Small intestine (tissue), 7 donors: ENCODE results near the gene NDC1. TPM values are rescaled to one million over a fixed set of nuclear protein-coding genes. Genes with fewer than 3 reads are reported as not detected.

Experiments
- DNase-seq, 2 donors: peaks; one replicate each; pipeline versions ENCODE4 v3.0.0 to v3.0.0-alpha.2; 2013
- FAIRE-seq: peaks from 2 replicates; lab custom pipeline; 2012; peaks lifted over from hg19 to GRCh38; lab: Jason Lieb, UNC
- H3K27ac ChIP-seq, 3 donors: one replicate each; pipeline ENCODE4 v1.5.1; 2013; ENCODE audit warnings: low read length in 2 of 3, mild to moderate bottlenecking in 2 of 3, control low read depth in 1 of 3, inconsistent platforms in 1 of 3, low read depth in 1 of 3, moderate library complexity in 1 of 3
- H3K27me3 ChIP-seq, 3 donors: one replicate each; pipeline ENCODE4 v1.6.1; 2013; ENCODE audit warnings: low read length in 3 of 3, inconsistent platforms in 1 of 3; ENCODE audit not compliant: control insufficient read depth in 3 of 3, insufficient read depth in 3 of 3
- H3K36me3 ChIP-seq, 3 donors: one replicate each; pipeline ENCODE4 v1.6.1; 2013; ENCODE audit warnings: low read length in 3 of 3, inconsistent platforms in 1 of 3, low read depth in 1 of 3, mild to moderate bottlenecking in 1 of 3, moderate library complexity in 1 of 3; ENCODE audit not compliant: control insufficient read depth in 3 of 3, insufficient read depth in 2 of 3
- H3K4me1 ChIP-seq, 3 donors: one replicate each; pipeline ENCODE4 v1.6.1; 2013; ENCODE audit warnings: low read length in 2 of 3, inconsistent platforms in 1 of 3, low read depth in 1 of 3, mild to moderate bottlenecking in 1 of 3, moderate library complexity in 1 of 3; ENCODE audit not compliant: control insufficient read depth in 3 of 3, insufficient read depth in 2 of 3
- H3K4me3 ChIP-seq, 3 donors: one replicate each; pipeline ENCODE4 v1.5.1; 2013; ENCODE audit warnings: low read length in 3 of 3, control low read depth in 1 of 3, inconsistent platforms in 1 of 3, low read depth in 1 of 3, mild to moderate bottlenecking in 1 of 3, moderate library complexity in 1 of 3
- H3K9me3 ChIP-seq, 2 donors: one replicate each; pipeline ENCODE4 v1.6.1; 2013; ENCODE audit warnings: low read depth in 1 of 2, low read length in 1 of 2; ENCODE audit not compliant: control insufficient read depth in 2 of 2, insufficient read depth in 1 of 2
- WGBS, 3 donors: extraction: QIAGEN DNeasy Blood & Tissue Kit; methylation state at CpG; one replicate each; pipeline ENCODE4 v1.1.7; 2013; 5-methylcytosine and 5-hydroxymethylcytosine counted together
- polyA plus RNA-seq, 4 donors: library from polyadenylated mRNA; stranded (reverse) in 3 of 4; unstranded in 1 of 4; fragments of 200-250 nt in 3 of 4; fragments of 120-200 nt in 1 of 4; gene quantifications; one replicate each; pipeline versions ENCODE4 v1.2.1 to v1.2.3, GENCODE V29; 2013
- donor health status: healthy with polysubstance abuse.
- donor health status: control.
- donor health status: control.
- donor health status: Bipolar disorder and iron deficiency.
- donor health status: healthy.

NDC1 gene
- polyA plus RNA-seq, 4 donors, result 1.1 to 20.2 (median 9.2) TPM

GRCh38 chr1:53754484-53755312 is 83.4 kb downstream of the NDC1 start:
- FAIRE-seq, result no peak
- Histone ChIP-seq H3K27me3 (no peaks in the 10 kb centered on the region), H3K9me3 (peaks cover 0 to 3% of the 10 kb centered on the region in 2 donors), H3K4me1 (no peaks in the 10 kb centered on the region), H3K4me3 (no peak overlapping the region), H3K36me3 (no peaks in the 10 kb centered on the region), H3K27ac (no peak overlapping the region)
- 49 to 51% (median 50%) methylated on average over 6 of the region's 6 CpGs for WGBS, 3 donors
- DNase-seq, result peak; percentile 61 to 62

DNA sequence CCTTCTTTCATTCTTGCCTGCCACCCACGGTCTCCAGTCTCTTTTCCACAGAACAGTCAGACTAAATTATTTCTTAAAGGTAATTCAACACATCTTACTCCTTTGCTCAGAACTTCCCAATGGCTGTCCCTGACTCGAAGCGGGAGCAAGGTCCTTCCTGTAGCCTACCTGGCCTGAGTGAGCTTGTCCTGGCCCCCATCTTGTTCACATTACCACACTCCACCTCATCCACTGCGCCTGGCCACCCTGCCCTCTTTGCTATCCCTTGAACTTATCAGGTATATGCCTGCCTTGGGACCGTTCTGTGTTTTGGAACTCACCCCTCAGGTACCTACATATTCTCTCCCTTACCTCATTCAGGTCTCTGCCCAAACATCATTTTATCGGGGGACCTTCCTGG is 85.8 kb downstream of the NDC1 start:
- H3K4me1 ChIP-seq, result no peaks in the 10 kb centered on the region
- no peak overlapping the region for H3K27ac ChIP-seq
- no peaks in the 10 kb centered on the region for H3K9me3 ChIP-seq
- H3K36me3 ChIP-seq, result no peaks in the 10 kb centered on the region
- WGBS, 3 donors, result 87 to 92% (median 92%) methylated on average over 6 of the region's 6 CpGs
- no peak for FAIRE-seq
- peaks cover 0 to 3% (median 0%) of the 10 kb centered on the region in 3 donors for H3K27me3 ChIP-seq
- DNase-seq, result no peak
- no peak overlapping the region for H3K4me3 ChIP-seq

GRCh38 chr1:53747841-53748240 is 90.3 kb downstream of the NDC1 start:
- FAIRE-seq (no peak), DNase-seq (no peak)
- no peaks in the 10 kb centered on the region for H3K4me1 ChIP-seq
- WGBS, 3 donors, result 83 to 87% (median 84%) methylated on average over 8 of the region's 8 CpGs
- no peak overlapping the region for H3K4me3 ChIP-seq
- peaks cover 1 to 4% (median 3%) of the 10 kb centered on the region in 3 donors for H3K27me3 ChIP-seq
- no peaks in the 10 kb centered on the region for H3K36me3 ChIP-seq
- H3K27ac ChIP-seq, result no peak overlapping the region
- H3K9me3 ChIP-seq, result peaks cover 0 to under 1% of the 10 kb centered on the region in 2 donors

DNA sequence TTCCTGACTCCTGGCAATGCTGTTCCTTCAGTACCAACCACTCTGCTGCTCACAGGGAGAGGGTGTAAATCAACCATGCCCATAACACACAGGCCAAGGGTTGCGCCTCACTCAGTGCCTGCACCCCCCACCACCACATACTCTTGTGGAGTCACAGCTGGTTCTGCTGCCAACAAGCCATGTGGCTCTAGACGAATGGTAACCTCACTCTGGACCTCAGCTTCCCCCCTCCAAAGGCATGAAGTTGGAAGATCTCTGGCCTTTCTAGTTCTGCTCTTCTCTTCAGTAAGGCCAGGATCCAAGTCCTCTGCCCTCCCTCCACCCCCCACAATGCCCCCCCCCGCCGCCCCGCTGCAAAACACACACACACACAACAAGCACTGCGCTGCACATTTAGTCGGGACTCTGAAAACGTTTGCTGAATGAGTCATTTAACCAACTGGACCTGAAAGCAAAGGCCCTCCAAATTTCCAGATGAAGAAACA is 97.4 kb downstream of the NDC1 start:
- peaks cover 0 to 15% (median 8%) of the 10 kb centered on the region in 3 donors for H3K4me1 ChIP-seq
- H3K4me3 ChIP-seq, result no peak overlapping the region
- peaks cover 13 to 54% (median 18%) of the 10 kb centered on the region in 3 donors for H3K27me3 ChIP-seq

GRCh38 chr1:53739109-53739681 is 98.9 kb downstream of the NDC1 start, which contains the start of gene GLIS1:
Gene GLIS1, minus strand, starts transcription at chr1:53739164. Its CDS starts 1,100 bp downstream, at chr1:53738064.
- no peak within 1 kb of the TSS for H3K27ac ChIP-seq
- WGBS, 3 donors, result 0 to 1% (median 1%) methylated on average over 24 to 73 of the region's 73 CpGs
- no peak for FAIRE-seq
- peak within 1 kb of the TSS; percentile 9 to 63 (median 38) for H3K4me3 ChIP-seq
- peaks cover 2 to 3% of the 10 kb centered on the region in 2 donors for H3K9me3 ChIP-seq
- H3K4me1 ChIP-seq, result peaks cover 0 to 15% (median 8%) of the 10 kb centered on the region in 3 donors
- H3K36me3 ChIP-seq, result no peaks in the 10 kb centered on the region
- H3K27me3 ChIP-seq, result peaks cover 13 to 66% (median 19%) of the 10 kb centered on the region in 3 donors
- peak; percentile 48 to 88 for DNase-seq

More for the DNA sequence above, 97.4 kb downstream of the NDC1 start:
- 41 to 63% (median 60%) methylated on average over 8 of the region's 8 CpGs for WGBS, 3 donors
- FAIRE-seq (no peak), DNase-seq (no peak)
- H3K36me3 ChIP-seq, result no peaks in the 10 kb centered on the region
- H3K9me3 ChIP-seq, result peaks cover 2 to 3% of the 10 kb centered on the region in 2 donors
- peak overlapping the region in 1 of 3 donors; percentile 34 for H3K27ac ChIP-seq

DNA sequence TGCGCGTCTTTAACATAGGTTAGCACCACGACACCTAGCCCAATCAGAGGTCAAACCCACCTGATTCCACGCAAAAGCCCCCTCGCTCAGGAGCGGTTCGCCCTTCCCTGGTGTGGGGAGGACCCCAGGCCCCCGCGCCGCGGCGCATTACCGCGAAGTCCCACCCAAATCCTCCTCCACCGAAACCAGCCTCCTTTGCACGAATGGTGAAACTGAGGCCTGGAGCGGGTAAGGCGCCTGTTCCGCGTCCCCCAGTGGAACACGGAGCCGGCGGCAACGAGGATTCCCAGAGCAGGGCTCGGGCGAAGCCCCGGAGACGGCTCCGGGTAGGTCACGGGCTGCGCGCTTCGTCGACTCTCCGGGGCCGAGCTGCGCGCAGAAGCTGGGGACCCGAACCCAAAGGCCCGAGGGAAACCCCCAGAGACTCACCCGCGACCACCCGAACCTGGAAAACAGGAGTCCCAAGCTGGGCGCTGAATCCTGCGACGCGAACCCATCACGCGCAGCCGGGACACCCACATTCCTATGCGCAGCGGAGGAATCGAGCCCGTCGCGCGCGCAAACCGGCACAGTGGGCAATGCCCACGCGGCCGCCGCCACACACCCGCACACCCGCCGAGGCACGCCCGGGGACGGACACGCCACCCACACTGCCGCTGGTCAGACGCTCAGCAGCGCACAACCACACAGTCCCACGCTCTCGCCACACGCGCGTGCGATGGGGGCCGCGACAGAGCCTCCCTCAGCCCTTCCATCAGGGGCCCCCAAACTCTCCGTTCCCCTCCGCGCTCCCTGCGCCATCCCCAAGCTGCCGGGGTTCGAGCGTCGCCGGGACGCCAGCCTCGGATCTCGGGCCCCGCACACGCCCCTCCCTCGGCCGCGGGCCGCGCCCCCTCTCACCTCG is 99.6 kb downstream of the NDC1 start:
- H3K27me3 ChIP-seq, result peaks cover 13 to 72% (median 19%) of the 10 kb centered on the region in 3 donors

DNA sequence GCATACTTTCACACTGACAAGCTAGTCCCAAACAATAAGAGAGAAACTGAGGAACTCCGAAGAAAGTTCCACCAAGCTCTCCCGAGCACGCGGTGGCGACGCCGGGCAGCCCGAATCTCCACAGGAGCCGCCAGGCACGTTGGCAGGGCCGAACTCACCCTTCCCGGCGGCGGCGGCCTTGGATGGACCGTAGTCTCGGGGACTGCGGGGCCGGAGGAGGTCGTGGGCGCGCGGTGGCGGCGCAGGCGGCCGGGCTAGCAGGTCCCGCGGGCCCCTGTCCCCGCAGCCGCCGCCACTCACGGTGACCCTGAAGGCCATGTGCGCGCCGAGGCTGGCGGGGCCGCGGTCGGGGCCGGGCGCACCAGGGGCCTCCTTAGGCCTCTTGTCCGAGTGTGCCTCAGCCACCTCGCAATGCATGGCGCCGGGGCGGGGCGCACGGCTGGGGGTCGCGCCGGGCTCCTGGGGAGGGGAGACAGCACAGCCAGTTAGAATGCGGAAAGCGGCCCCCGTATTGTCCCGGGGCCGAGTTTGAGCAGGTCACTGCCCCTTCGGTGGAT is 100.4 kb downstream of the NDC1 start:
- Histone ChIP-seq H3K4me1 (peaks cover 0 to 15% (median 8%) of the 10 kb centered on the region in 3 donors), H3K27me3 (peaks cover 9 to 76% (median 17%) of the 10 kb centered on the region in 3 donors), H3K36me3 (no peaks in the 10 kb centered on the region), H3K4me3 (peak overlapping the region in 2 of 3 donors; percentile 7 to 38), H3K9me3 (peaks cover under 1 to 3% of the 10 kb centered on the region in 2 donors), H3K27ac (no peak overlapping the region)
- peak in 1 of 2 donors; percentile 42 for DNase-seq
- FAIRE-seq, result no peak
- WGBS, 3 donors, result 2 to 5% (median 3%) methylated on average over 48 to 58 of the region's 58 CpGs

More for the DNA sequence above, 99.6 kb downstream of the NDC1 start:
- DNase-seq (peak in 1 of 2 donors; percentile 31), FAIRE-seq (no peak)
- H3K4me1 ChIP-seq, result peaks cover 0 to 15% (median 8%) of the 10 kb centered on the region in 3 donors
- H3K4me3 ChIP-seq, result peak overlapping the region; percentile 9 to 63 (median 38)
- no peak overlapping the region for H3K27ac ChIP-seq
- H3K36me3 ChIP-seq, result no peaks in the 10 kb centered on the region
- WGBS, 3 donors, result 1 to 4% (median 1%) methylated on average over 75 to 101 of the region's 101 CpGs
- H3K9me3 ChIP-seq, result peaks cover 2 to 3% of the 10 kb centered on the region in 2 donors
